ENCODE results near the gene GNL2.
"Not testable (repeated sequence)": the region's sequence is repeated elsewhere in the genome, so short reads cannot be mapped to it uniquely, and the experiment has no call there.

The GNL2 gene

DNA sequence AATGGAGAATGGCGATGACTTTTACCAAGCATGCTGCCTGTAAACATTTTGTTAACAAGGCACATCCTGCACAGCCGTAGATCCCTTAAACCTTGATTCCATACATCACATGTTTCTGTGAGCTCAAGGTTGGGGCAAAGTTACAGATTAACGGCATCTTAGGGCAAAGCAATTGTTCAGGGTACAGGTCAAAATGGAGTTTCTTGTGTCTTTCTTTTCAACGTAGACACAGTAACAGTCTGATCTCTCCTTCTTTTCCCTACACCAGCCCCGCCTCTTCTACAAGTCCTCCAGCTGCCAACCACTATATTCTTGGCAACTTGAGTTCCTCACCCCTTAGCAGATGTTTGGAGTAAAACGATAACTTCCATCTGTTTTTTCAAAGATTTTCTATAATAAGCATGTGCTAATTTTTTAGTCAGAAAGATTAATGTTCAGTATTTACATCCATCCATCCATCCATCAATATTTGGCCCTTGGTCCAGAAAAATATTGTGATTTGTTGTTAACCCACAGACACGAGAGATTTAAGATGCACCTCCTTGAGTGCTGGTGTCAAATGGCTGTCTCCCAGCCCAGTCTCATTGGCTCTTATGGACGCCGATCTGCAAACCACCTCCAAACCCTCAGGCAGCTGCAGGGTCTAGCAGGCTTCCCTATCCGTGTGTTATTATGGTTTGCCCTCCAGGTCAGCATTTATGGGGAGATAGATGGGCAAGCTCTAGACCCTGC lies 35.2 kb downstream of the GNL2 start:
- TF ChIP-seq, protein P1, sequence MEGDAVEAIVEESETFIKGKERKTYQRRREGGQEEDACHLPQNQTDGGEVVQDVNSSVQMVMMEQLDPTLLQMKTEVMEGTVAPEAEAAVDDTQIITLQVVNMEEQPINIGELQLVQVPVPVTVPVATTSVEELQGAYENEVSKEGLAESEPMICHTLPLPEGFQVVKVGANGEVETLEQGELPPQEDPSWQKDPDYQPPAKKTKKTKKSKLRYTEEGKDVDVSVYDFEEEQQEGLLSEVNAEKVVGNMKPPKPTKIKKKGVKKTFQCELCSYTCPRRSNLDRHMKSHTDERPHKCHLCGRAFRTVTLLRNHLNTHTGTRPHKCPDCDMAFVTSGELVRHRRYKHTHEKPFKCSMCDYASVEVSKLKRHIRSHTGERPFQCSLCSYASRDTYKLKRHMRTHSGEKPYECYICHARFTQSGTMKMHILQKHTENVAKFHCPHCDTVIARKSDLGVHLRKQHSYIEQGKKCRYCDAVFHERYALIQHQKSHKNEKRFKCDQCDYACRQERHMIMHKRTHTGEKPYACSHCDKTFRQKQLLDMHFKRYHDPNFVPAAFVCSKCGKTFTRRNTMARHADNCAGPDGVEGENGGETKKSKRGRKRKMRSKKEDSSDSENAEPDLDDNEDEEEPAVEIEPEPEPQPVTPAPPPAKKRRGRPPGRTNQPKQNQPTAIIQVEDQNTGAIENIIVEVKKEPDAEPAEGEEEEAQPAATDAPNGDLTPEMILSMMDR (IDR thresholded peaks at IDR 0.05; ENCODE audit: low read depth, low read length, poor library complexity, severe bottlenecking) = no peak
- no peak for TF ChIP-seq EZH2phosphoT487 (IDR thresholded peaks at IDR 0.05; ENCODE audit: borderline replicate concordance, low read length)
- no peaks in the 10 kb centered on the region for H3K79me2 ChIP-seq (ENCODE audit: control insufficient read depth, low read length)
- H3K27ac ChIP-seq (ENCODE audit: low read depth, low read length) = no peak overlapping the region
- peaks cover 22% of the 10 kb centered on the region for H3K36me3 ChIP-seq (ENCODE audit: control insufficient read depth, low read length)
- no peaks in the 10 kb centered on the region for H3K9me2 ChIP-seq (replicated peaks; ENCODE audit: control insufficient read depth, low read length)
- H3K4me2 ChIP-seq (ENCODE audit: low read length) = no peak overlapping the region
- H3K27me3 ChIP-seq (ENCODE audit: control insufficient read depth, low read length) = no peaks in the 10 kb centered on the region
- H3K4me3 ChIP-seq (ENCODE audit: low read length) = no peak overlapping the region
- no peaks in the 10 kb centered on the region for H3K9me3 ChIP-seq (ENCODE audit: control insufficient read depth, insufficient read depth, low read length)
- H3F3A ChIP-seq (ENCODE audit: control insufficient read depth, insufficient read depth) = peaks cover 5% of the 10 kb centered on the region
- H3K4me1 ChIP-seq (ENCODE audit: control insufficient read depth, low read length) = peaks cover 3% of the 10 kb centered on the region; the same call in 1 of the 2 replicates
- H4K20me1 ChIP-seq (ENCODE audit: control insufficient read depth, insufficient read depth, low read depth, low read length) = no peaks in the 10 kb centered on the region

DNA sequence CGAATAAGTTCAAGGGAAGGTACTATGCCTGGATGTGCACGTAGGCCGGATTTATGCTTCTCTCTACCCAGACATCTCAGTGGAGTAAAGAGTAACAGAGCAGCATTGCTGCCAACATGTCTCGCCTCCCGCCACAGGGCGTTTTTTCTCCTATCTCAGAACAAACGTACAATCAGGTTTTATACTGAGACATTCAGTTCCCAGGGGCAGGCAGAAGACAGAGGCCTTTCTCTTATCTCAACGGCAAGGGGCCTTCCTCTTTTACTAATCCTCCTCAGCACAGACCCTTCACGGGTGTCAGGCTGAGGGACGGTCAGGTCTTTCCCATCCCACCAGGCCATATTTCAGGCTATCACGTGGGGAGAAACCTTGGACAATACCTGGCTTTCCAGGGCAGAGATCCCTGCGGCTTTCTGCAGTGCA lies 35.8 kb downstream of the GNL2 start:
- not testable (repeated sequence) for H3K4me3 ChIP-seq (ENCODE audit: low read length); H3K9me2 ChIP-seq (replicated peaks; ENCODE audit: control insufficient read depth, low read length); H3K4me1 ChIP-seq (ENCODE audit: control insufficient read depth, low read length); H3K4me2 ChIP-seq (ENCODE audit: low read length); H3K27ac ChIP-seq (ENCODE audit: low read depth, low read length); H3F3A ChIP-seq (ENCODE audit: control insufficient read depth, insufficient read depth); H3K79me2 ChIP-seq (ENCODE audit: control insufficient read depth, low read length); H3K9me3 ChIP-seq (ENCODE audit: control insufficient read depth, insufficient read depth, low read length); H4K20me1 ChIP-seq (ENCODE audit: control insufficient read depth, insufficient read depth, low read depth, low read length); H3K27me3 ChIP-seq (ENCODE audit: control insufficient read depth, low read length)
- peaks cover 16% of the 10 kb centered on the region for H3K36me3 ChIP-seq (ENCODE audit: control insufficient read depth, low read length)

DNA sequence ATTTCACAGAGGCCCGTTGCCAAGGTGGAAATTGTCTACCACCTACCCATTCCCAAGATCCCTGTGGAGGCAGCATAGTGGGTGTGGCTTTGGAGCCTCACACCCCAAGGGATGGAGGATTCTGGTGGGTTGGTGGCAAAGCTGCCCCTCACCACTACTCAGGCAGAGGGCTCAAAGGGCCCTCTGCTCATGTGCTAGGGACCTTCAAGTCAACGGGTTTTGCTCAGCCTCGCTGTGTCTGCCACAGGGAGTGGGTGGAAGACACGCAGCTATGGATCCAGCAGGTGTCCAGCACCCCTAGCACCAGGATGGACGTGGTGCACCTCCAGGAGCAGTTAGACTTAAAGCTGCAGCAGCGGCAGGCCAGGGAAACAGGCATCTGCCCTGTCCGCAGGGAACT lies 36.7 kb downstream of the GNL2 start:
- no peak for TF ChIP-seq EZH2phosphoT487 (IDR thresholded peaks at IDR 0.05; ENCODE audit: borderline replicate concordance, low read length)
- TF ChIP-seq, protein P1 (IDR thresholded peaks at IDR 0.05; ENCODE audit: low read depth, low read length, poor library complexity, severe bottlenecking) = no peak
- Histone ChIP-seq H3K4me3 (ENCODE audit: low read length) (no peak overlapping the region), H3F3A (ENCODE audit: control insufficient read depth, insufficient read depth) (peaks cover 5% of the 10 kb centered on the region), H3K9me3 (ENCODE audit: control insufficient read depth, insufficient read depth, low read length) (peaks cover 6% of the 10 kb centered on the region; the same call in 1 of the 2 replicates), H3K27me3 (ENCODE audit: control insufficient read depth, low read length) (no peaks in the 10 kb centered on the region), H3K36me3 (ENCODE audit: control insufficient read depth, low read length) (peaks cover 11% of the 10 kb centered on the region), H3K27ac (ENCODE audit: low read depth, low read length) (no peak overlapping the region), H3K4me2 (ENCODE audit: low read length) (no peak overlapping the region), H3K79me2 (ENCODE audit: control insufficient read depth, low read length) (peaks cover under 1% of the 10 kb centered on the region), H3K4me1 (ENCODE audit: control insufficient read depth, low read length) (peaks cover 7% of the 10 kb centered on the region), H4K20me1 (ENCODE audit: control insufficient read depth, insufficient read depth, low read depth, low read length) (no peaks in the 10 kb centered on the region), H3K9me2 (replicated peaks; ENCODE audit: control insufficient read depth, low read length) (no peaks in the 10 kb centered on the region)

DNA sequence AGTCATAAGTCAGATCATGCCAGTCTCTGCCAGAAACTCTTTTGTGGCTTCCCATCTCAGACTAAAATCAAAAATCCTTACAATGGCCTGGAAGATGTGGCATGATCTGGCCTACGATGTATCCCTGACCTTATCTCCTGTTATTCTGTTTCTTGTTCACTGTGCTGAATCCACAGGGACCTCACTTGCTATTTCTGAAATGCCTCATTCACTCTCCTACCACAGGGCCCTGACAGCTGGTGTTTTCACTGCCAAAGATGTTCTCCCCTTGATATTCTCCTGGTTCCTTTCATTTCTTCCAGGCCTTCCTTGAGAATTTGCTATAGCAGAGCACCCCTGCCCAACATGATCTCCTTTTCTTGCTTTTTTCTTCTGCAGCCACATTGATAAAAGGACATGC lies 37.3 kb downstream of the GNL2 start:
- TF ChIP-seq EZH2phosphoT487 (IDR thresholded peaks at IDR 0.05; ENCODE audit: borderline replicate concordance, low read length) = no peak
- TF ChIP-seq, protein P1 (IDR thresholded peaks at IDR 0.05; ENCODE audit: low read depth, low read length, poor library complexity, severe bottlenecking) = no peak
- Histone ChIP-seq H3K27ac (ENCODE audit: low read depth, low read length) (no peak overlapping the region), H3K4me3 (ENCODE audit: low read length) (no peak overlapping the region), H3K4me1 (ENCODE audit: control insufficient read depth, low read length) (peaks cover 7% of the 10 kb centered on the region), H3K79me2 (ENCODE audit: control insufficient read depth, low read length) (peaks cover 7% of the 10 kb centered on the region), H3K9me2 (replicated peaks; ENCODE audit: control insufficient read depth, low read length) (no peaks in the 10 kb centered on the region), H3F3A (ENCODE audit: control insufficient read depth, insufficient read depth) (peaks cover 5% of the 10 kb centered on the region), H3K36me3 (ENCODE audit: control insufficient read depth, low read length) (peaks cover 15% of the 10 kb centered on the region), H3K9me3 (ENCODE audit: control insufficient read depth, insufficient read depth, low read length) (peaks cover 6% of the 10 kb centered on the region; the same call in 1 of the 2 replicates), H4K20me1 (ENCODE audit: control insufficient read depth, insufficient read depth, low read depth, low read length) (no peaks in the 10 kb centered on the region), H3K4me2 (ENCODE audit: low read length) (no peak overlapping the region), H3K27me3 (ENCODE audit: control insufficient read depth, low read length) (no peaks in the 10 kb centered on the region)

Measured in DOHH2 (cell line).